Activated gamma-delta T cell treated with anti-CD3 and anti-CD28 coated beads, Interleukin-2, amount 50 U/mL, for 16 hours (primary cell): ENCODE measurements around the gene TMCO1.
"Not testable (repeated sequence)": the region's sequence is repeated elsewhere in the genome, so short reads cannot be mapped to it uniquely, and the experiment has no call there.

ENCODE experiments used
- DNase-seq: peaks from one replicate; pipeline ENCODE4 v3.0.0-alpha.2; 2020; ENCODE audit warnings: low read depth

TMCO1 gene

DNA sequence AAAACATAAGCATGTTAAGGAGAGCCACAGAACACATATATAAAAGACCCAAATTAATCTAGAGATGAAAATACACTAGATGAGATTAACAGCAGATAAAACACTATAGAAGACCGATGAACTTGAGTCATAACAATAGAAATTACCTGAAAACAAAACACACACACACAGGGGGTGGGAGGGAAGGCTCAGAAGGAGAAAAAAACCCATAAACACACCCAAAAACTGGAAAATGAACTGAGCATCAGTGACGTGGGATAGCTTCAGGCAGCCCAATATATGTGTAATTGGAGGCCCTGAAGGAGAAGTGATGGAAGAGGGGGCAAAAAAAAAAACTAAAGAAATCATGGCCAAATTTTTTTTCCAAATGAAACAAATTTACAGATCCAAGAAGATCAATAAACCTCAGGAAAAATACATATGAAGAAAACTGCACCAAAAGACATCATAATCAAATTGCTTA, 81.7 kb downstream of the TMCO1 start:
- no peak for DNase-seq

DNA sequence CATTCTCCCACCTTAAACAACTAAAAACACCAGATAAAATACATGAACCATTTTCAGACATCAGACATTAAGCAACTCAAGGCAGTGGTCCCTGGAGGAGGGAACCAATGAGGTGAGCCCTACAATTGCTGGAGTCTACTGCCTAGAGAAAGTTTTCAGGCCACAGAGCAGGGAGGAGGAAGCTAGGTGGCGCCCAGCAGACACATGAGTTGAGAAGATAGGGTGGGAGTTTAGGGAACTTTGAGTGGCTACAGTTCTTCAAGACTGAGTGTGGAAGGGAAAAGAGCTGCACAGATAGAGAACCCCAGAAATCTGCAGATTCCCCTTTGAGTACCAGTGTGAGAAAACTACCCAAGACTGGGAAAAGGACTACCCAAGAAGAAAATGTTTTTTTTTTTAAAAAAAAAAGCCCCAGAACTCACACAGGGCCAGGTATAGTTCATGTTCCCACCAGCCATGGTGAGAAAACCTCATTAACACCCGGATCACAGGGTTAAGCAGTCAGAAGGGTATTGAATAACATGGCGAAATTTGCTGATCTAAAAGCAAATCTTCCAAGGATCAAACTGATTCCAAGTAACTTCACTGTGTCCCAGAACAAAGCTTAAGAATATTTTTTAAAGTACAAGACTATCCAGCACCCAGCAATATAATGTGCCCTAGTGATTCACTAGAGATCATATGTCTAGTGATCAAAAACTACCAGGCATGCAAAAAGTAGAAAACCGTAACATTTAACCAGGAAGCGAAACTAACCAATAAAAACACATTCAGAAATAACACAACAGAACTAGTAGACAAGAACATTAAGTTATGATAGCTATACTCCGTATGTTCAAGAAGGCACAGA, 82.3 kb downstream of the TMCO1 start:
- DNase-seq = no peak

DNA sequence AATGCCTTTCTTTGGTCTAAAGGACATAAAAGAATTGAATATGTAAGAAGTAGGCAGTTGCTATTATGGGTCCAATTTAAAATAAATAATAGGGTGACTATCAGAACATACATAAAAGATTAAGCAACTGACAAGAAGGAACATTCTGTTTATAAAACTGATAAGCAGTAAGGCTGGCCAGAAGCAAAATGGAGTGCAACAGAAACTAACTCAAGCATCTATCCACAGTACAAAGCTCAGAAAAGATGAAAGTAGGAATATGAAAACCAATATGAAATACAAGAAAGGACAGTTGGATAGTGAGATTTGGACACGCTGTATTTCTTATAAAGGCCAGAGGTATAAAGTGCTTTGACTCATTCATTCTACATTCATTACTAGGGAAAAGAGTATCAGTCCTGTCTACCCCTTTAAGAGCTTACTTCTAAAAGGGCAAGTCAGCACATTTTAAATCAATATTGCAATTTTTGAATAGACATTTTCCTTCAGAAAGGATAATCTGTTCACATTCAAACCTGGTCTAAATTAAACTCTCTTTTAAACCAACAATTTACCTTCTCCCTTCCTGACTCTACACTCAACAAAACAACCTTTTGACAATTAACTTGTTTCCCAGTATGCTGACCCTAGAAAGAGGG, 84.7 kb downstream of the TMCO1 start:
- DNase-seq = no peak

DNA sequence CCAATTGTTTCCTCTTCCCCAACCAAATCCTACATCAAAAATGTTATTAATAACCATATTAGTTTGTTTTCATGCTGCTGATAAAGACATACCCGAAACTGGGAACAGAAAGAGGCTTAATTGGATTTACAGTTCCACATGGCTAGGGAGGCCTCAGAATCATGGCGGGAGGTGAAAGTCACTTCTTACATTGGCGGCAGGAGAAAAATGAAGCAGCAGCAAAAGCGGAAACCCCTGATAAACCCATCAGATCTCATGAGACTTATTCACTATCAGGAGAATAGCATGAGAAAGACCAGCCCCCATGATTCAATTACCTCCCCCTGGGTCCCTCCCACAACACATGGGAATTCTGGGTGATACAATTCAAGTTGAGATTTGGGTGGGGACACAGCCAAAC, 87.9 kb downstream of the TMCO1 start:
- not testable (repeated sequence) for DNase-seq

DNA sequence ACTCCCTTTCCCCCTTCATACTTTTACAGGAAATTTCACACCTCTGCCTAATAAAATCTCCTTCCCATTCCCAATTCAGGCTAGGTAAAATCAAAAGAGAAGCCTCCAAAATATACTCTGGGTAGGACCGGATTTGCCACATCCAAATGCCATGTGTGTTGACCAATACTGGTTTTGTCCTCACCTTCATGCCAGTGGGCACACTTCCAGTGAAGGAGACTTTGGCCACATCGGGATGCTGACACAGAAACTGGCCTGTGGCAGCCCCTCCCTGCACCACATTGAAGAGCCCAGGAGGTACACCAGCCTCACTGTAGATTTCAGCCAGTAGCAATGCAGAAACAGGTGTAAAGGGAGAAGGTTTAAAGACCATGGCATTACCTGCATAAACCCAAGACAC, 88.4 kb downstream of the TMCO1 start:
- no peak for DNase-seq

DNA sequence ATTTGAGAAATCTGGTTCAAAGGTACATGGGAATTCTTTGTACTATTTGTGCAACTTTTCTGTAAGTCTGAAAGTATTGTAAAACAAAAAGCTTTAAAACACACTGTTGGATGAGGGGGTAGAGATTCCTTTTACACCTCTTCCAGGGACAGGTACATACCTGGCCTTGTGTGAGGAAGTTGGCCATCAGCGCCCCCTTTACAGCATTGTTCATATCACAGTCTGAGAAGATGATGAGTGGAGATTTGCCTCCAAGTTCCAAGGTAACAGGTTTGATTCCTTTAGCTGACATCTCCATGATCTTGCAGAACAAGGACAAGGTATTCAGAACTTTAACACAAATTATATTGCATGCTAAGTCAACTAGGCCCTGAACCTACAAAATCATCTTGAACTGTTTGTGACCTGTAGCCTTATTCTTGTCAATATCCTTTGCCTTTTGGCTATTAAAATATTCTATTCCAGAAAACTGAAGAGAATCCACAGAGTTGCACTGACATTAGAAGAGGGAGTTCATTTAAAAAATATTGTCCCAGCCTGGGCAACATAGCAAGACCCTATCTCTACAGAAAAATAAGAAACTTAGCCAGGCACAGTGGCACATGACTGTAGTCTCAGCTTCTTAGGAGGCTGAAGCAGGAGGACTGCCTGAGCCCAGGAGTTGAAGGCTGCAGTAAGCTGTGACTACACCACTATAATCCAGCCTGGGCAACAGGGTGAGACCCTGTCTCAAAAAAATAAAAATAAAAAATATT, 89.2 kb downstream of the TMCO1 start:
- no peak for DNase-seq

DNA sequence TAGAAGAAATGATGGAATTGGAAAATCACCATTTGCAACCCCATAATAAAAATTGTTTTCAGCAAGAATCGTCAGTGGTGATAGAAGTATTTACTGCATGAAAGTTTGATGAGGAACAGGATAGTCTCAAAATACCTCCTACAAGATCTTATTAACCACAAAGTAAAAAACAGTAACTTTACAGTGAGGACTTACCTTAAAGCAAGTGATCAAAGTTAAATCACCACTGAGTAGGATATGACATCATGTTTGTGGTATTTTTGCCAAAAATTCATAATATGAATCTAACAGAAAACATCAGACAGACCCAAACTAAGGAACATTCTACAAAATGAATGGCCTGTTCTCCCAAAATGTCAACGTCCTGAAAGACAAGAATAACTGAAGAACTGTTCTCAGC, 90.2 kb downstream of the TMCO1 start:
- no peak for DNase-seq
